HG03108 (cell line): ENCODE measurements around the gene TMC5.

Source experiments
- ATAC-seq: cut with Tn5 transposase; IDR thresholded peaks from one replicate; pipeline ENCODE4 v1.9.1; 2021; ENCODE audit warnings: moderate library complexity; ENCODE audit not compliant: unreplicated experiment

TMC5 gene

DNA sequence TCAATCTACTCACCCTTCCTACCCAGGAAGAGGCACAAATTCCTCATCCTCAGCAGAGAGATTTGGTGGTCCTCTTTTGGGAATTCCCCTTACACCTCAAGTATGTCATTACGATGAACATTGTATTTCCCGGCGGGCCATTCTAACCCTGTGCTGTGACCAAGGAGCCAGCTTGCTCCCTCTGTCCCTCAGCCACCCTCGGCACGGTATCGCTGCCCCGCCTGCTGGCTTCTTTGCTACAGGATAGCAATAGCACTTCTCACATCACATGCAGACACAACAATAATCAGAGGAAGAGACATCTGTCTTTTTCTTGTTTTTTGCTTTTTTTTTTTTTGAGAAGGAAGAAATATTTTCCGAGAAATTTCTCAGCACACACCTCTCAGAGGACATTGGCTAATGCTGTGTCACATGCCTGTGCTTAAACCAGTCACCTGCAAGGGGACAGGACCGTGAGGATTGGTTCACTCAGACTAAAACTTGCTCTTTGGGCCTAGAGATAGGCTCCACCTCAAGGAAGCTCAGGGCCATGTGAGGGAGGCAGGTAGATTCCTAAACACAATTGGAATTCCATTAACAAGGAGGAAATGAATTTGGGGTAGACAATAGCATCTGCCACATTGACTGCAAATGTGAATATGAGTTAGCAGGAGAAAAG is 41.2 kb downstream of the TMC5 start:
- ATAC-seq = no peak

DNA sequence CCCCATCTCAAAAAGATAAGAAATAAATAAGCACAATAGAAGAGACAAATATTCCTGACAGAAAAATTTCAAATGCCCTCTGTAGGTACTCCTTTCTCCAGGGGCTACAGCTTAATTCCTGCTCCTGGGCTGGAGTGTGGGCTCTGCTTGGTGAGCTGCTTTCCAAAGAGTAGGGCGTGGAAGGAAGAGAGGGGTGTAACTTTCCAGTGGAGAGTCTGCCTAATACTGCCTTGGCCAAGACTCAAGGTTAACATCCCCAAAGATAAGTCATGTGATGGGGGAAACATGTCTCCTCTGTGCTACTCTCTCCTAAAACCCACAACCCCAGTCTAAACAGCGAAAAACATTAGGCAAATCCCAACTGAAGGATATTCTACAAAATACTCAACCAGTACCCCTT is 42.7 kb downstream of the TMC5 start:
- no peak for ATAC-seq

DNA sequence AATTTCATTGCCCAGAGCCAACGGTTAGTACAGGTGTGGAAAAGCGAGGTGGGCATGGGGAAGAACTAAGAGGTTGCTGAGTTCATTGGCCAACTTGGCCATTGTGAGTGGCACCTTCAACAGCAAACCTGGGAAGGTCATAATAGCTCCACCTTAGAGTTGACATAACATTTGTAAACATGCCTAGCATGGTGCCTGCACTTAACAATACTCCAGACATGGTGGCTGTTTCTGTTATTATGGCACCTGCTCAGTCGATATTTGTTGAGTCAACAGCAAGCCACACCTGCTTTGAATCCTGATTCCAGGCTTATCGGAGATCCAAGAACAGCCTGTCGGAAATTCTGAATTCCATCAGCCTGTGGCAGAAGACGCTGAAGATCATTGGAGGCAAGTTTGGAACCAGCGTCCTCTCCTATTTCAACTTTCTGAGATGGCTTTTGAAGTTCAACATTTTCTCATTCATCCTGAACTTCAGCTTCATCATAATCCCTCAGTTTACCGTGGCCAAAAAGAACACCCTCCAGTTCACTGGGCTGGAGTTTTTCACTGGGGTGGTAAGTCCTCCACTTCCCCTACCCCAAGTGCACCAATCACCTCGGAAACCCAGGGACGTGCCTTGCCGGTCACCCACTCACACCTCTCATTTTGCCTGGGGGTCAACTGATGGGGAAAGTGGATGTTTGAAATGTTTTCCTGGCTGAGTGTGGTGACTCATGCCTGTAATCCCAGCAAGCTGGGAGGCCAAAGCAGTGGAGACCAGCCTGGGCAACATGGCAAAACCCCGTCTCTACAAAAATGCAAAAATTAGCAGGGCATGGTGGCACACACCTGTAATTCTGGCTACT is 46.0 kb downstream of the TMC5 start:
- no peak for ATAC-seq

DNA sequence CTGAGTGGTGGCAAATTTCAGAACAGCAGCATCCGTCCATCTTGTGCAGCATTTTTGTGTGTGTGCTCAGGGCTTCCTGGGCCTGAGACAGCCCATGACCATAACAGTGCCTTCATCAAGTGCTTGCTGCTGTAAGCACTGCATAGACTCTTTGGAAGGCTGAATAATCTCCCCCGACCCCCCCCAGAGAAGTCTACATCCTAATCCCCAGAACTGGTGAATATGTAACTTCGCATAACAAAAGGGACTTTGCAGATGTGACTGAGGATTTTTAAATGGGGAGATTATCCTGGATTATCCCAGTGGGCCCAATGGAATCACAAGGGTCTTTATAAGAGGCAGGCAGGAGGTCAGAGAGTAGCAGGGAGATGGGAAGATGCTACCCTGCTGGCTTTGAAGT is 50.6 kb downstream of the TMC5 start:
- ATAC-seq = no peak

DNA sequence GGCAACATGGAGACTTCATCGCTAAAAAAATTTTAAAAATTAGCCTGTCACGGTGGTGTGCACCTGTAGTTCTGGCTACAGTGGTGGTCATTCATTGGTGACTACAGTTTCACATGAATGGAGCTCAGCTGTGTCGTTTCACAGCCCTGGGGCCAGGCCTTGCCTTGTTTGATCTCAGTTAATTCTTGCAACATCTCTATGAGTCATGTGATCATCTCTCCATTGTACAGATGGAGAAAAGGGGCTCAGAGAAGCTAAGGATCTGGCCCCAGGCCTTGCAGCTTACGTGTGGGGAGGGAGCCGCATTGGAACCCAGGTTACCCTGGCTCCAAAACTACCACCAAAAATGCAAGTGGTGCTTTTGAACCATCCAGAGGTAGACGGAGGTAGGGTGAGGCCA is 54.8 kb downstream of the TMC5 start:
- no peak for ATAC-seq

DNA sequence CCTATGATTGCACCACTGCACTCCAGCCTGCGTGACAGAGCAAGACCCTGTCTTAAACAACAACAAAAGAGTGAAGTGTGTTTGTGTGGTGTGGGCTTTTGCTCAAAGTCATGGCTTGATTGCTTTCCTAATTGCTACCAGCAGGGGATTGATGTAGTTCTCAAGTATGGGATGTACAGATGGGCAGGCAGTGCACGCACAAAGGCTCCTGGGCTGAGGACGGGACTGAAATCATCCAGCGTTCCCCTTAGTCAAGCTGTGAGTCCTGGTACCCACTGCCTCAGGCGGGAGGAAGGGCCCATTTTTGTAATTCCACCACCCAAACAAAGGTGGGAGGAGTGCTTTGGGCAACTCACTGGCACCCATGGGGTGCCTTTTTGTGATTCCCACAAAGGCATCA is 56.9 kb downstream of the TMC5 start:
- ATAC-seq = no peak

DNA sequence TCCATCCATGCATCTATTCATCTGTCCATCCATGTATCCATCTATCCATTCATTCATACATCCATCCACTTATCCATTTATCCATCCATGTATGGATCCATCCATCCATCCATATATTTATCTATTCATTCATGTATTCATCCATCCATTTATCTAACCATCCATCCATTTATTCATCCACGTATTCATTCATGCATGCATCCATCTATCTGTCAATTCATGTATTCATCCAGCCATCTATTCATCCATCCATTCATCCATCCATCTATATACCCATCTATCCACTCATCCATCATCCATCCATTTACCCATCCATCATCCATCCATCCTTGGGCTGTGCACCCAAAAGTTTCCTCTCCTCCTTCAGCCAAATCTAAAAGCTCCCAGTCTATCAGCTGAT is 60.8 kb downstream of the TMC5 start:
- no peak for ATAC-seq

DNA sequence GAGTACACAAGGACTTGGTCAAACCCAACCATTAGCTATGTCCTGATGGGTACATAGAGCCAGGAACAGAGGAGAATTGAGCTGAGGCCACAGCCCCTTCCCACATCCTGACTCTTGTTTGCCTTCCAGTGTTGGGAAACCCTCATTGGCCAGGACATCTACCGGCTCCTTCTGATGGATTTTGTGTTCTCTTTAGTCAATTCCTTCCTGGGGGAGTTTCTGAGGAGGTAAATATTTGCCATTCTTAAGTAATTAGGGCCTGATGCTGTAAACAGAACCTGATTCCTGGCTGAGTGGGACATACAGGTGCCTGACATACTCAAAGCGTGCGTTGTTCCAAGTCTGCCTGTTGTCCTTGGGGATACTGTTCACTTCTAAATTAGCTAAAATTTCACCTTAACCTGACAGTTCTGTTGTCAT is 61.6 kb downstream of the TMC5 start:
- no peak for ATAC-seq

DNA sequence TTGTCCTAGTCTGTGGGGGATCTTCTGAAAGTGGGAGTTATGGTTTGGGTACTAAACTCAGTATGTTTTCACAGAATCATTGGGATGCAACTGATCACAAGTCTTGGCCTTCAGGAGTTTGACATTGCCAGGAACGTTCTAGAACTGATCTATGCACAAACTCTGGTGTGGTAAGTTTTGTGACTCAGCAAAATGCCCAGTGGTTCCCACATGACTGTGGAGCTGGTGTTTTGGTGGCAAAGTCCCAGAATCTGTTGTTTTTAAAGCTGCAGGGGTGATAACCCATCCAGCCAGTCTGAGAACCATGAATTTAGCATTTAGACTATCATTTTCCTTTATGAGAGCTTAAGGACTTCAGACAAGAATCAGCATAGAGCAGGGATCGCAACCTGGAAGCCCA is 63.6 kb downstream of the TMC5 start:
- no peak for ATAC-seq

DNA sequence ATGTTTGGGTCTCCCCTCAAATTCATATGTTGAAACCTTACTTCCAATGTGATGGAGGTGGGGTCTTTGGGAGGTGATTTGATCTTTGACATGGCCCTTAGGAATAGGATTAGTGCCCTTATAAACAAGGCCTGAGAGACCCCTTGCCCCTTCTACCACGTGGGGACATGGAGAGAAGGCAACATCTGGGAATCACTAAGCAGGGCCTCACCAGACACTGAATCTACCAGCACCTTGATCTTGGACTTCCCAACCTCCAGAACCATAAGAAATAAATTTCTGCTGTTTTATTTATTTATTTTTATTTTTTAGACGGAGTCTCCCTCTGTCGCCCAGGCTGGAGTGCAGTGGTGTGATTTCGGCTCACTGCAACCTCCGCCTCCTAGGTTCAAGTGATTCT is 64.1 kb downstream of the TMC5 start:
- no peak for ATAC-seq

DNA sequence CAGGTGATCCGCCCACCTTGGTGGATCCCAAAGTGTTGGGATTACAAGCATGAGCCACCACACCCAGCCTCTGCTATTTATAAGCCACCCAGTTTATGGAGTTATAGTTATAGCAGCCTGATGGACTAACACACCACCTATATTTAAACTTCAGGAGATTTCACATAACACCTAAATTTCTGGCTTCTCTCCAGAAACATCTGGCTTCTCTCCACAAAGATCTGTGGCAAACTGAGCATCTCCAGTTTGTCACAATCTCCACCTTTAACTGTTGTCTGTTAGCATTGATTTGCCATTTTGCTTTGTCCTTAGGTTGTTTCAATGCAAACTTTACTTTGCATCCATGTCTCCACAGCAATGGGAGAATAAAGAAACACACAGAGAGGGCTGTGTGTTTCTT is 64.6 kb downstream of the TMC5 start:
- no peak for ATAC-seq

DNA sequence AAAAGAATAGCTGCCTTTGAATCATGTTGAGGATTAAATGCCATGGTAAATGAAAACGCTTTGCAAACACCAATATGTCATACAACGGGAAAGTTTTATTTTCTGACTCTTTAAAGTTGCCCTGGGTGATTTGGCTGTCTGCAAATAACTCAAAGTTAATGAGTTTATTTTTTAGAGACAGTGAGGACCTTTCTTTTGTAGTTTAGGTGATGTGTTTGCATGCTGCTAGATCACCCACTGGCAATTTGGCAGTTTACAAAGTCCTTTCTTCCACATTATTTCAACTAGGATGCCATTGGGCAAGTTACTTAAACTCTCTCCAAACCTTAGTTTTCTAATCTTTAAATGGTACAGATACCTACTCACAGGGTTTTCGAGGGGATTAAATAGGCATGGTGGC is 66.4 kb downstream of the TMC5 start:
- no peak for ATAC-seq

DNA sequence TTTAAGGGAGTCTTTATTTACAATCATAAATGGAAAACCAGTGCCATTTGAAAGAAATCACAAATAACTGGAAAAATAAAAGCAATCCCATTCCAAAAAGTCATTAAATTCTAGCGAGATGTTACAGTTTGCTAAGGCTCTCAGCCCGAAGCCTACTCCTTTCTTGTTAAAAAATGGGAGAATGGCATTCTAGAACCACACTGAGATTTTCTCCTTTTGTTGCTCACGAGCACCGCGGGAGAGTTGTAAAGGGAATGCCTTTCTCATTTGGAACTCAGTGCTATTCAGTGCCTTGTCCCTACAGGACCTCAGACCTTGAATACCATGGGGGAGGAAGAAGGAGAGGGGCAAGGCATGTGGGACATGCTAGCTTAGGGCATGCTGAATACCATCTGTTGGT is 67.9 kb downstream of the TMC5 start:
- no peak for ATAC-seq

DNA sequence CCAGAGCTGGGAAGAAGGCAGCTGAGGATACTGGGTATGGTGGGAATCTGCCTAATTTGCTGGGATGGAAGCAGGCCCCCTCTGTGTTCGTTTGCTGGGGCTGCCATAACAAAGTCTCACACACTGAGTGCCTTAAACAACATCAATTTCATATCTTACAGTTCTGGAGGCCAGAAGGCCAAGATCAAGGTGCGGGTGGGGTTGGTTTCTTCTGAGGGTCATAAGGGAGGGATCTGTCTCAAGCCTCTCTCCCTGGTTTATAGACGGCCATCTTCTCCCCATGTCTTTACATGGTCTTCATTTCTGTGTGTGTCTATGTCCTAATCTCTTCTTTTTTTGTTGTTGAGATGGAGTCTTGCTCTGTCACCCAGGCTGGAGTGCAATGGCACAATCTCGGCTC is 68.4 kb downstream of the TMC5 start:
- no peak for ATAC-seq

DNA sequence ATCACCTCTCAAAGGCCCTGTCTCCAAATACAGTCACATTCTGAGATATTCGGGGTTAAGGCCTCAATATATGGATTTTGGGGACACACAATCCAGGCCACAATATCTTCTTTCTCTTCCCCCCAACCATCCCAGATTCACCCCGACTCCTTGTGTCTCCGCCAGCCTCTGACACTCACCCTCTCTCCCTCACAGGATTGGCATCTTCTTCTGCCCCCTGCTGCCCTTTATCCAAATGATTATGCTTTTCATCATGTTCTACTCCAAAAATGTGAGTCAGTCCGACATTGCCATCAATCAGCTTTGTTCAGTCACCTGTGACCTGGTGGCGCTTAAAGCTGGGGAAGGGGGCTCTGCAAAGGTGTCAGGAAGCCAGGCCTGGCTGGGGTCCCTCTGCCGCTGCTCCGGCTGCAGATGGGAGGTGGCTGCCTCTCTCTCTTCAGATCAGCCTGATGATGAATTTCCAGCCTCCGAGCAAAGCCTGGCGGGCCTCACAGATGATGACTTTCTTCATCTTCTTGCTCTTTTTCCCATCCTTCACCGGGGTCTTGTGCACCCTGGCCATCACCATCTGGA is 69.2 kb downstream of the TMC5 start:
- no peak for ATAC-seq

DNA sequence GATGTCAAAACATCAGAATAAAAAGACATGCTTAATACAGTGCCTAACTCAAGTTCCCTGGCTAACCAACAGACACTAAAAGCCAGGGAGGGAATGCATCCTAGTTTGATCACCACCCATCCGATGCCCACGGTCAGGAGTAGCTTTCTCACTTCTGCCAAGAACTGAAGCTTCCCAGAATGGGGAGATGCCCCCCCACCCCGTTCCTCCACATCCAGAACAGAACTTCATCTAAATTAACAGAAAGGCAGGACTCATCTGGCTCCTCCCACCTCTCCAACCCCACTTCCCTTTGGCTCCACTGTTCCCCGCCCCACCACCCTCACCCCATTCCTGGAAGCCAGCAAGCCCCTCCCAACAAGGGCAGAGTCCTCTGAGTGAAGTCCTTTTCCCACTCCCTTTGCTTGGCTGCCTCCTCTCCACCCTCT is 70.5 kb downstream of the TMC5 start:
- no peak for ATAC-seq

DNA sequence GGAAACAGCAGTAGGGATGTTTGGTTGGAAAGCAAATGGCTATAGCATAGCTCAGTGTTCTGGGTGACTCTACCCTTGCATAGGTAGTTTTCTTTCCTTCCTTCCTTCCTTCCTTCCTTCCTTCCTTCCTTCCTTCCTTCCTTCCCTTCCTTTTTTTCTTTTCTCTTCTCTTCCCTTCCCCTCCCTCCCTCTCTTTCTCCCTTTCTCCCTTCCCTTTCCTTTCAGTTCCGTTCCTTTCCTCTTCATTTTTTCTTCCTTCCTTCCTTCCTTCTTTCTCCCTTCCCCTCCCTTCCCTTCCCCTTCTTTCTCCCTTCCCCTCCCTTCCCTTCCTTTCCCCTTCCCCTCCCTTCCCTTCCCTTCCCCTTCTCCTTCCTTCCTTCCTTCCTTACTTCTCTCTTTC is 72.9 kb downstream of the TMC5 start:
- ATAC-seq = no peak

DNA sequence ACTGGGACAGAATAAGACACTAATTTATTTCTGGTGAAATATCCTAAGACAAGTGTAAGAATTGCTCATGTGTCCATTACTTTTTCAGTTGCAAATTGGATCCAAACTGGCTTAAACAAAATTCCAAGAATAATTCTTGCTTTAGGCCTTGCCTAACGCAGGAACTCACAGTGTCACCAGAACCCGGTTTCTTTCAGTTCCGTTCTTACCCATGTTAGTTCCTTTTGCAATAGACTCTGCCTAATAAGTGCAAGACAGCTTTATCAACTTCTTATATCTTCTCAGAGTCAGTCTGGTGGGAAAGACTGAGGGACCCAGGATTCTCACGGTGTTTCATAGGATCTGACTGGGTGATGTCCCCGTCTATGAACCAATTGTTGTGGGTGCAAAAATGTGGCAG is 79.5 kb downstream of the TMC5 start:
- ATAC-seq = no peak

DNA sequence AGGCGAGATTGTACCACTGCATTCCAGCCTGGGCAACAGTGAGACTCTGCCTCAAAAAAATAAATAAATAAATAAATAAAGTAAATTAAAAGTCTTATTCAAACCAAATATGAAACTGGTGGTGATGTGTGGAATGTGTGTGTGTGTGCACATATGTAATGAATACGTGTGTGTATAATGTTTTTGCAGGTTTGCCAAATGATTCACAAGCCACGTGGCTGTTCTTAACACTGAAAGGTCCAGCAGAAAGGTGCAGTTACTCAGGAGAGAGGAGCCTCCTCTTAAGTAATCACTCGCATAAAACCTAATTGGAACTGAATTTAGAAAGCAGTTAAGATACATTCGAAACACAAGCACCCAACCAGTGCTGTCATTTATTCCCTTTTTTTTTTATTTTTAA is 81.3 kb downstream of the TMC5 start:
- no peak for ATAC-seq

DNA sequence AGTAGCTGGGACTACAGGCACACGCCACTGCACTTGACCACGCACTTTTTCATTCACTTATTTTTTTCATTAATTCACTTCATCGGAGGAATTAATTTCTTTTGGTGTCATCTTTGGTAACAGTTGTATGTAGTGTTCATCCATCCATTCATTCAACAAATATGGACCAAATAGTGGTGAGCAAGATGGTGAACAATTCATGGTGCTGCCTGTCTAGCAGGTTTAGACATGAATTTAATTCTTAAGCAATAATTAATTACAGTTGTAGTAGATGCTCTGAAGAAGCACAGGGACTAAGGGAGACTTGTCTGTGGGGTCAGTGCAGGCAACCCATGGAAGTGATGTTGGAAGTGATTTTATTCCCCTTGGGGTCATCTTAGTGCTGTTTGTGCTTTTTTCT is 81.8 kb downstream of the TMC5 start:
- no peak for ATAC-seq

DNA sequence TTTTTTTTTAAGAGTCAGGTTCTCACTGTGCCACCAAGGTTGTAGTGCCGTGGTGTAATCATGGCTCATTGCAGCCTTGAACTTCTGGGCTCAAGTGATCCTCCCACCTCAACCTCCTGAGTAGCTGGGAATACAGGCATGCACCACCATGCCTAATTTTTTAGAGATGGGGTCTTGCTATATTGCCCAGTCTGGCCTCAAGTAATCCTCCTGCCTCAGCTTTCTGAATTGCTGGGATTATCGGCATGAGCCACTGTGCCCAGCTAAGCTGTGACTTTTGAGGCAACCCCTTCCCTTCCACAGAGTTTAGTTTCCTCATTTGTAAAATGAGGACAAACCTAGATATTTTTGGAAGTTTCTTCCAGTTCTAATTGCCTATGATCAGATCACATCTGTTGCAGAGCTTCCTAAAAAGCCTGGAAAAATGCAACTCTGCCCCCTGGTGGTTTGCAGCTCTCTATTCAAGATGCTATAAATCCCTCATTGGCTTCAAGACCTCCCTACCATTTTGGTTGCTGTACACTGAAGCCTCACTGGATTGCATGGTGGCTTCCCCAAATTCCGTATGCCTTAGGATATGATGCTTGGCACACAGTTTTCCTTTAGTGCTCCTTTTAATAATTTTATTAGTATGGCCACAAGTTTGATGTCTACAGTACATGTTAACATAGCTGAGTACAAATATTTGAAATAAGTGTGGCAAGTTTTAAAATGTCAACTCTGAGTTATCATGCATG is 84.9 kb downstream of the TMC5 start:
- ATAC-seq = no peak
